HL-60 (cell line): ENCODE results near the gene STARD7.

Source experiments
- DNase-seq, 2 experiments: peaks; one replicate each; pipeline ENCODE4 v3.0.0-alpha.2; 2010 to 2020; ENCODE audit warnings: low read depth in 1 of 2, low spot score in 1 of 2
- H3K27ac ChIP-seq: fragments of 250-450 bp; sonication (Bioruptor Pico); replicated peaks from 2 replicates; pipeline ENCODE4 v1.5.1; 2020; ENCODE audit warnings: mild to moderate bottlenecking, moderate library complexity
- H3K27me3 ChIP-seq: fragments of 250-450 bp; sonication (Bioruptor Pico); 2 replicates; pipeline ENCODE4 v1.5.1; 2021; ENCODE audit warnings: mild to moderate bottlenecking, moderate library complexity; ENCODE audit not compliant: insufficient read depth, poor library complexity, severe bottlenecking
- H3K4me3 ChIP-seq: replicated peaks from 2 replicates; pipeline ENCODE4 v1.5.1; 2011; ENCODE audit warnings: mild to moderate bottlenecking, control low read depth, low read length; ENCODE audit not compliant: insufficient read depth
- GABPA ChIP-seq: IDR thresholded peaks from 2 replicates; pipeline ENCODE4 v1.6.1; 2012; ENCODE audit warnings: low read depth
- POLR2AphosphoS5 ChIP-seq: IDR thresholded peaks from 2 replicates; pipeline ENCODE4 v1.6.1; 2012; ENCODE audit warnings: low read depth
- SPI1 ChIP-seq: IDR thresholded peaks from 2 replicates; pipeline ENCODE4 v1.6.1; 2012; ENCODE audit warnings: low read depth, mild to moderate bottlenecking, borderline replicate concordance
- TF ChIP-seq, protein P1 (sequence below): IDR thresholded peaks from 2 replicates; pipeline ENCODE4 v1.6.1; 2012; ENCODE audit warnings: low read depth; ENCODE audit not compliant: insufficient replicate concordance
- TF ChIP-seq, protein P2 (sequence below): IDR thresholded peaks from one replicate; pipeline ENCODE4 v1.5.1; 2011; ENCODE audit warnings: low read length, control low read depth, inconsistent platforms; ENCODE audit not compliant: insufficient read depth

STARD7 gene

DNA sequence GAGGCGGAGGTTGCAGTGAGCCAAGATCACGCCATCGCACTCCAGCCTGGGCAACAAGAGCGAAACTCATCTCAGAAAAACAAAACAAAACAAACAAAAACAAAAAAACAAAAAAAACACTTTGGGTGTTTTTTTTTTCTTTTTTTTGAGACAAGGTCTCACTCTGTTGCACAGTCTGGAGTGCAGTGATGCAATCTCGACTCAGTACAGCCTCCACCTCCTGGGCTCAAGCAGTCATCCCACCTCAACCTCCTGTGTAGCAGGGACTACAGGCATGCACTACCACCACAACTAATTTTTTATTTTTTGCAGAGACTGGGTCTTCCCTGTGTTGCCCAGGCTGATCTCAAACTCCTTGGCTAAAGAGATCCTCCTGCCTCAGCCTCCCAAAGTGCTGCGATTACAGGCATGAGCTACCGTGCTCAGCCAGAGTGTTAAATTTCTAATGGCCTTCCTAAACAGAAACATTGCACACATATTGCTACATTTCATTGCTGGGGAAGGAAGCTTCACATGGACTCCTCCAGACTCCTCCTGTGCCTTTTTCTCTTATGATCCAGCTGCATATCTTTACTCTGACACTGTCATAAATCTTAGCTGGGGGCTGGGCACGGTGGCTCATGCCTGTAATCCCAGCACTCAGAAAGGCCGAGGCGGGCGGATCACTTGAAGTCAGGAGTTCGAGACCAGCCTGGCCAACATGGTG is 19.7 kb downstream of the STARD7 start:
- no peaks in the 10 kb centered on the region for H3K27me3 ChIP-seq
- no peak overlapping the region for H3K4me3 ChIP-seq
- DNase-seq, result no peak
- H3K27ac ChIP-seq, result no peak overlapping the region
- no peak for TF ChIP-seq SPI1
- no peak for TF ChIP-seq POLR2AphosphoS5
- TF ChIP-seq, protein P1, sequence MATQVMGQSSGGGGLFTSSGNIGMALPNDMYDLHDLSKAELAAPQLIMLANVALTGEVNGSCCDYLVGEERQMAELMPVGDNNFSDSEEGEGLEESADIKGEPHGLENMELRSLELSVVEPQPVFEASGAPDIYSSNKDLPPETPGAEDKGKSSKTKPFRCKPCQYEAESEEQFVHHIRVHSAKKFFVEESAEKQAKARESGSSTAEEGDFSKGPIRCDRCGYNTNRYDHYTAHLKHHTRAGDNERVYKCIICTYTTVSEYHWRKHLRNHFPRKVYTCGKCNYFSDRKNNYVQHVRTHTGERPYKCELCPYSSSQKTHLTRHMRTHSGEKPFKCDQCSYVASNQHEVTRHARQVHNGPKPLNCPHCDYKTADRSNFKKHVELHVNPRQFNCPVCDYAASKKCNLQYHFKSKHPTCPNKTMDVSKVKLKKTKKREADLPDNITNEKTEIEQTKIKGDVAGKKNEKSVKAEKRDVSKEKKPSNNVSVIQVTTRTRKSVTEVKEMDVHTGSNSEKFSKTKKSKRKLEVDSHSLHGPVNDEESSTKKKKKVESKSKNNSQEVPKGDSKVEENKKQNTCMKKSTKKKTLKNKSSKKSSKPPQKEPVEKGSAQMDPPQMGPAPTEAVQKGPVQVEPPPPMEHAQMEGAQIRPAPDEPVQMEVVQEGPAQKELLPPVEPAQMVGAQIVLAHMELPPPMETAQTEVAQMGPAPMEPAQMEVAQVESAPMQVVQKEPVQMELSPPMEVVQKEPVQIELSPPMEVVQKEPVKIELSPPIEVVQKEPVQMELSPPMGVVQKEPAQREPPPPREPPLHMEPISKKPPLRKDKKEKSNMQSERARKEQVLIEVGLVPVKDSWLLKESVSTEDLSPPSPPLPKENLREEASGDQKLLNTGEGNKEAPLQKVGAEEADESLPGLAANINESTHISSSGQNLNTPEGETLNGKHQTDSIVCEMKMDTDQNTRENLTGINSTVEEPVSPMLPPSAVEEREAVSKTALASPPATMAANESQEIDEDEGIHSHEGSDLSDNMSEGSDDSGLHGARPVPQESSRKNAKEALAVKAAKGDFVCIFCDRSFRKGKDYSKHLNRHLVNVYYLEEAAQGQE, result no peak
- TF ChIP-seq GABPA, result no peak
- TF ChIP-seq, protein P2, sequence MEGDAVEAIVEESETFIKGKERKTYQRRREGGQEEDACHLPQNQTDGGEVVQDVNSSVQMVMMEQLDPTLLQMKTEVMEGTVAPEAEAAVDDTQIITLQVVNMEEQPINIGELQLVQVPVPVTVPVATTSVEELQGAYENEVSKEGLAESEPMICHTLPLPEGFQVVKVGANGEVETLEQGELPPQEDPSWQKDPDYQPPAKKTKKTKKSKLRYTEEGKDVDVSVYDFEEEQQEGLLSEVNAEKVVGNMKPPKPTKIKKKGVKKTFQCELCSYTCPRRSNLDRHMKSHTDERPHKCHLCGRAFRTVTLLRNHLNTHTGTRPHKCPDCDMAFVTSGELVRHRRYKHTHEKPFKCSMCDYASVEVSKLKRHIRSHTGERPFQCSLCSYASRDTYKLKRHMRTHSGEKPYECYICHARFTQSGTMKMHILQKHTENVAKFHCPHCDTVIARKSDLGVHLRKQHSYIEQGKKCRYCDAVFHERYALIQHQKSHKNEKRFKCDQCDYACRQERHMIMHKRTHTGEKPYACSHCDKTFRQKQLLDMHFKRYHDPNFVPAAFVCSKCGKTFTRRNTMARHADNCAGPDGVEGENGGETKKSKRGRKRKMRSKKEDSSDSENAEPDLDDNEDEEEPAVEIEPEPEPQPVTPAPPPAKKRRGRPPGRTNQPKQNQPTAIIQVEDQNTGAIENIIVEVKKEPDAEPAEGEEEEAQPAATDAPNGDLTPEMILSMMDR, result no peak

DNA sequence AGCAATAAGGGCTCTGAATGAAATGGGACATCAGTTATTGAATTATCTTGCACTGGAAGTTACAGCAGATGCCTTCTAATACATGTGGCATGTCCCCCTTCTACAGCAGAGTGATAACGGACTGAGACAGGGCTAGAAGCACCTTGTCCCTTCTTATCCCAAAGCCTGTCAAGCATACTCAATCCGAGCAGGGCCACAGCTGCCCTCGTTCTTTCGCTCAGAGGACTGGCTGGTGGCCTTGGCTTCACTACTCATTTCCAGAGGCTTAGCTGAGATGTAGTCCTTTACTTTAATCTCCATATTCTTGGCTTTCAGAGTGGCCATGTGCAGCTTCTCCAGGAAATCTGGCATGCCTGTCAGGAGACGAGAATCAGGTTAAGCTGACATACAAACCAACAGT is 22.1 kb downstream of the STARD7 start:
- H3K4me3 ChIP-seq, result no peak overlapping the region
- no peak overlapping the region for H3K27ac ChIP-seq
- TF ChIP-seq GABPA (no peak), POLR2AphosphoS5 (no peak), SPI1 (no peak)
- TF ChIP-seq, protein P1, result no peak
- TF ChIP-seq, protein P2, result no peak
- no peaks in the 10 kb centered on the region for H3K27me3 ChIP-seq
- no peak for DNase-seq

DNA sequence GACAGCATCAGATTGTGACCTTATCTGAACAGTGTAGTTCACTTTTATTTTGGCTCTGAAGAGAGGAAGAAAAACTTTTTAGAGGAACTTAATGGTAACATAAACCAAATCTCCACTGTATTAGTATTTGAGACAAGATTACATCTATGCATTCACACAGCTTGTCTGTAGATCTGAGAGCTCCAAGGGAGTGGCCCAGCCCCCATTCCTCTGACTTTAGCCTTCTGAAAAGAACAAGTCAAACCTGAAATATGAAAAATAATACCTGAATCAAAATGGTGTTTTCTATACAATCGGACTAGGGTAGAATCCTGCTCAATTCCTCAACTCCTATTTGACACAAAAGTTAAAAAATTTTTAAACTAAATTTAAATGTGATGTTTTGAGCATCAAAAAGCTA is 23.1 kb downstream of the STARD7 start:
- Histone ChIP-seq H3K27me3 (no peaks in the 10 kb centered on the region), H3K4me3 (no peak overlapping the region), H3K27ac (no peak overlapping the region)
- DNase-seq, result no peak
- no peak for TF ChIP-seq GABPA
- TF ChIP-seq POLR2AphosphoS5, result no peak
- TF ChIP-seq SPI1, result no peak
- TF ChIP-seq, protein P2, result no peak
- TF ChIP-seq, protein P1, result no peak
